A673 (cell line): ENCODE measurements around the gene CLUH. TPM values are rescaled to one million over a fixed set of nuclear protein-coding genes. Genes with fewer than 3 reads are reported as not detected.

Experiments used
- BruUV-seq: library from RNA; stranded (reverse); fragments of 400-500 nt; replicated peaks from 2 replicates; lab custom pipeline; 2021; lab: Mats Ljungman, UMichigan
- CTCF ChIA-PET: fragments of 300-600 bp; sonication (Branson Sonifier 250); formaldehyde crosslinking; loops from one replicate; lab custom pipeline; 2022; ENCODE audit warnings: antibody characterized with exemption; lab: Charles Lee
- POLR2A ChIA-PET: fragments of 300-600 bp; sonication (Branson Sonifier 250); formaldehyde crosslinking; loops from one replicate; lab custom pipeline; 2022; ENCODE audit warnings: antibody characterized with exemption; ENCODE audit not compliant: low non-redundant PET; lab: Charles Lee
- DNase-seq: peaks from one replicate; pipeline ENCODE4 v3.0.0-alpha.2; 2015; ENCODE audit warnings: low spot score
- H3K27ac ChIP-seq: fragments of 200-600 bp; sonication (generic); 2 replicates; pipeline ENCODE4 v1.5.1; 2016; ENCODE audit warnings: mixed run types, low read depth, mild to moderate bottlenecking, mixed read lengths, antibody characterized with exemption, low read length; ENCODE audit not compliant: poor library complexity, severe bottlenecking
- H3K27me3 ChIP-seq: fragments of 200-600 bp; sonication (generic); replicated peaks from 2 replicates; pipeline ENCODE4 v1.6.1; 2017; ENCODE audit warnings: mixed run types, low read depth, mild to moderate bottlenecking, mixed read lengths, antibody characterized with exemption, low read length; ENCODE audit not compliant: insufficient read depth, poor library complexity
- H3K36me3 ChIP-seq: fragments of 200-600 bp; sonication (generic); 2 replicates; pipeline ENCODE4 v1.6.1; 2016; ENCODE audit warnings: mixed run types, mild to moderate bottlenecking, mixed read lengths, antibody characterized with exemption, low read length; ENCODE audit not compliant: insufficient read depth, poor library complexity, severe bottlenecking
- H3K4me1 ChIP-seq: fragments of 200-600 bp; sonication (generic); 2 replicates; pipeline ENCODE4 v1.6.1; 2017; ENCODE audit warnings: mixed run types, mild to moderate bottlenecking, mixed read lengths, antibody characterized with exemption, low read length; ENCODE audit not compliant: insufficient read depth, poor library complexity, severe bottlenecking
- H3K4me3 ChIP-seq: fragments of 200-600 bp; sonication (generic); 2 replicates; pipeline ENCODE4 v1.5.1; 2016; ENCODE audit warnings: low read depth, mixed run types, mild to moderate bottlenecking, mixed read lengths, low read length; ENCODE audit not compliant: poor library complexity, severe bottlenecking
- H3K9me3 ChIP-seq: fragments of 200-600 bp; sonication (generic); 2 replicates; pipeline ENCODE4 v1.6.1; 2016; ENCODE audit warnings: mixed run types, low read depth, mild to moderate bottlenecking, mixed read lengths, antibody characterized with exemption, low read length; ENCODE audit not compliant: poor library complexity, severe bottlenecking
- EZH2 ChIP-seq: fragments of 200-600 bp; sonication (generic); IDR thresholded peaks from 2 replicates; pipeline ENCODE4 v1.6.1; 2017; ENCODE audit warnings: borderline replicate concordance, low read depth, mild to moderate bottlenecking, mixed read lengths, antibody characterized with exemption, low read length; ENCODE audit not compliant: poor library complexity, severe bottlenecking
- intact Hi-C: fragments of 100-400 bp; cut with micrococcal nuclease; formaldehyde crosslinking; loops from one replicate; pipeline ENCODE4 v1.10.0; 2022; ENCODE audit not compliant: unreplicated experiment
- total RNA-seq: library from RNA; stranded (reverse); gene quantifications from 2 replicates; pipeline ENCODE4 v1.2.3, GENCODE V29; 2021
- TF ChIP-seq, protein P1 (sequence below): fragments of 300-800, 200-600 bp; sonication (generic); conservative IDR thresholded peaks from 2 replicates; pipeline ENCODE4 v1.5.1; 2017; ENCODE audit warnings: low read depth, mild to moderate bottlenecking, antibody characterized with exemption, low read length, moderate library complexity, mixed read lengths

Gene CLUH
- total RNA-seq, 1 experiment from 2014 or later: 162 TPM

GRCh38 chr17:2709183-2709661 lies 2.3 kb downstream of the CLUH start:
- Histone ChIP-seq H3K36me3 (no peaks in the 10 kb centered on the region), H3K4me1 (peaks cover 34% of the 10 kb centered on the region), H3K9me3 (no peaks in the 10 kb centered on the region), H3K27ac (peak overlapping the region; percentile 81), H3K4me3 (no peak overlapping the region), H3K27me3 (no peaks in the 10 kb centered on the region)
- intact Hi-C loops: no loop called here
- CTCF ChIA-PET: no interaction called here
- no peak for TF ChIP-seq EZH2
- TF ChIP-seq, protein P1, sequence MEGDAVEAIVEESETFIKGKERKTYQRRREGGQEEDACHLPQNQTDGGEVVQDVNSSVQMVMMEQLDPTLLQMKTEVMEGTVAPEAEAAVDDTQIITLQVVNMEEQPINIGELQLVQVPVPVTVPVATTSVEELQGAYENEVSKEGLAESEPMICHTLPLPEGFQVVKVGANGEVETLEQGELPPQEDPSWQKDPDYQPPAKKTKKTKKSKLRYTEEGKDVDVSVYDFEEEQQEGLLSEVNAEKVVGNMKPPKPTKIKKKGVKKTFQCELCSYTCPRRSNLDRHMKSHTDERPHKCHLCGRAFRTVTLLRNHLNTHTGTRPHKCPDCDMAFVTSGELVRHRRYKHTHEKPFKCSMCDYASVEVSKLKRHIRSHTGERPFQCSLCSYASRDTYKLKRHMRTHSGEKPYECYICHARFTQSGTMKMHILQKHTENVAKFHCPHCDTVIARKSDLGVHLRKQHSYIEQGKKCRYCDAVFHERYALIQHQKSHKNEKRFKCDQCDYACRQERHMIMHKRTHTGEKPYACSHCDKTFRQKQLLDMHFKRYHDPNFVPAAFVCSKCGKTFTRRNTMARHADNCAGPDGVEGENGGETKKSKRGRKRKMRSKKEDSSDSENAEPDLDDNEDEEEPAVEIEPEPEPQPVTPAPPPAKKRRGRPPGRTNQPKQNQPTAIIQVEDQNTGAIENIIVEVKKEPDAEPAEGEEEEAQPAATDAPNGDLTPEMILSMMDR: no peak
- no peak for DNase-seq
- no TSS peak for BruUV-seq
- POLR2A ChIA-PET: no interaction called here

- no TSS peak for BruUV-seq
- ChIA-PET POLR2A (no interaction called here), CTCF (no interaction called here)
Observed at GRCh38 chr17:2708585-2709182, 2.9 kb downstream of the CLUH start.

DNA sequence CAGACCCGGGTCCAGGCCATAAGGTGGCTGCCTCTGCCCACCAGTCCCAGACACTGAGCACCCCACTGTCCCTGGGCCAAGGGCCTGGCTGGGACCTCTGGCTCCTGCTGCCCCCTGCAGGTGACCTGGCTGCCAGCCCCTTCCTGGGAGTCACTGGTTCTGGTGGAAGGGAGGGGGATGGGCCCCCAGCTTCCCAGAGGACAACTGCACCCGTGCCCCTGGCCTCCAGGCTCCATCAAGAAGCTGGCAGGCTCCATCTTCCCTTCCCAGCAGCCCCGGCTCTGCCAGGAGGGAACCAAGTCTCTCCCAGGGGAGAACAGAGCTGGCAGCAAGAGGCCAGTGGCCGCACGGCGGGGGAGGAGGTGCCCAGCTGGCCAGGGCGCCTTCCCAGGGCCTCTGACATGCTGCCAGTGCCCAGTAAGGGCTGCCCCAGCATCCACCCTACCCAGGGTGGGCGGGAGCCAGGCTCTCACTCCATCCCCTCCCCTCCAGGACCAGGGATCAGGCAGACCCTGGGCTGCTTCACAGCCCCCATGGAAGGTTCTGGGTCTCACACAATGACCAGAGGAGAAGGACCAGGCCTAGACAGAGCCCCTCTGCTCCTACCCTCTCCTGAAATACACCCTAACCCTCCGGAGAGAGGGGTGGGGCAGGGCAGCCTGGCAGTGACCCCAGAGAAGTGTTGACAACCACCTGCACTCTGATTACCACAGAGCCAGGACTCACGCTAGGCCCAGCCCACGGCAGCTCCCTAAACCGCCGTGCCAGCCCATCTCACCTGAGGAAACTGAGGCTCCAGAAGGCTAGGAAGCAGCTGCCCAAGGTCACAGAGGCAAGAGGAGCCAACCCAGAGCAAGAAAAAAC lies 3.6 kb downstream of the CLUH start:
- intact Hi-C loops: no loop called here
- H3K4me3 ChIP-seq: no peak overlapping the region
- no TSS peak for BruUV-seq
- H3K4me1 ChIP-seq: peaks cover 34% of the 10 kb centered on the region
- H3K27me3 ChIP-seq: no peaks in the 10 kb centered on the region
- no peaks in the 10 kb centered on the region for H3K9me3 ChIP-seq
- H3K27ac ChIP-seq: peak overlapping the region; percentile 61
- ChIA-PET POLR2A (no interaction called here), CTCF (no interaction called here)
- no peak for TF ChIP-seq EZH2
- TF ChIP-seq, protein P1: peak; percentile 39
- peaks cover 12% of the 10 kb centered on the region for H3K36me3 ChIP-seq
- no peak for DNase-seq

More at GRCh38 chr17:2708585-2709182, 2.9 kb downstream of the CLUH start:
- Histone ChIP-seq H3K4me1 (peaks cover 34% of the 10 kb centered on the region), H3K9me3 (no peaks in the 10 kb centered on the region), H3K27ac (peak overlapping the region; percentile 81), H3K4me3 (no peak overlapping the region), H3K27me3 (no peaks in the 10 kb centered on the region), H3K36me3 (peaks cover 5% of the 10 kb centered on the region)
- no peak for DNase-seq
- no peak for TF ChIP-seq EZH2
- TF ChIP-seq, protein P1: no peak
- intact Hi-C loops: no loop called here
